ENCODE results near the gene KRT15.

Gene KRT15

GRCh38 chr17:41510251-41511065, 8.2 kb downstream of the KRT15 start:
- H3K27ac ChIP-seq, result no peak overlapping the region
- no peak for TF ChIP-seq CTCF (IDR thresholded peaks at IDR 0.05)
- no peak for TF ChIP-seq ZFX (IDR thresholded peaks at IDR 0.05; ENCODE audit: borderline replicate concordance)

- TF ChIP-seq ZFX (IDR thresholded peaks at IDR 0.05; ENCODE audit: borderline replicate concordance), result no peak
- TF ChIP-seq CTCF (IDR thresholded peaks at IDR 0.05), result no peak
- H3K27ac ChIP-seq, result no peak overlapping the region
Measured at GRCh38 chr17:41507315-41507880, 11.3 kb downstream of the KRT15 start.

- TF ChIP-seq ZFX (IDR thresholded peaks at IDR 0.05; ENCODE audit: borderline replicate concordance) (no peak), CTCF (IDR thresholded peaks at IDR 0.05) (no peak)
- H3K27ac ChIP-seq, result no peak overlapping the region
Measured at GRCh38 chr17:41505809-41506767, 12.6 kb downstream of the KRT15 start.

- TF ChIP-seq CTCF (IDR thresholded peaks at IDR 0.05) (no peak), ZFX (IDR thresholded peaks at IDR 0.05; ENCODE audit: borderline replicate concordance) (no peak)
Measured at GRCh38 chr17:41505007-41505808, 13.5 kb downstream of the KRT15 start, which contains the start of gene KRT13. Gene KRT13 (minus strand): TSS chr17:41505612. CDS start chr17:41505550, 62 bp downstream.

GRCh38 chr17:41504246-41504977, 14.3 kb downstream of the KRT15 start:
- no peak for TF ChIP-seq ZFX (IDR thresholded peaks at IDR 0.05; ENCODE audit: borderline replicate concordance)
- no peak for TF ChIP-seq CTCF (IDR thresholded peaks at IDR 0.05)
- no peak overlapping the region for H3K27ac ChIP-seq

More at GRCh38 chr17:41505007-41505808, 13.5 kb downstream of the KRT15 start, which contains the start of gene KRT13:
- H3K27ac ChIP-seq, result no peak within 1 kb of the TSS

- TF ChIP-seq ZFX (IDR thresholded peaks at IDR 0.05; ENCODE audit: borderline replicate concordance), result no peak
- TF ChIP-seq CTCF (IDR thresholded peaks at IDR 0.05), result no peak
- no peak overlapping the region for H3K27ac ChIP-seq
Measured at GRCh38 chr17:41503202-41503601, 15.5 kb downstream of the KRT15 start.

All from 22Rv1 (cell line).